GDM1 (cell line): ENCODE measurements around the gene THRB.

ENCODE experiments used
- DNase-seq: peaks from one replicate; lab custom pipeline; 2025; lab: John Stamatoyannopoulos, UW

THRB gene

GRCh38 chr3:24487325-24488262, 7.1 kb downstream of the THRB start:
- DNase-seq, result no peak

- no peak for DNase-seq
These were observed 9.1 kb downstream of the THRB start for GRCh38 chr3:24485511-24485910.

- DNase-seq, result no peak
These were observed 10.8 kb downstream of the THRB start for GRCh38 chr3:24483873-24484272.

GRCh38 chr3:24482096-24482705, 12.4 kb downstream of the THRB start:
- no peak for DNase-seq

GRCh38 chr3:24481193-24481592, 13.5 kb downstream of the THRB start:
- no peak for DNase-seq

- DNase-seq, result no peak
These were observed 14.2 kb downstream of the THRB start for GRCh38 chr3:24480497-24480896.

GRCh38 chr3:24479816-24480215, 14.8 kb downstream of the THRB start:
- DNase-seq, result no peak

GRCh38 chr3:24476871-24477656, 17.6 kb downstream of the THRB start:
- no peak for DNase-seq

GRCh38 chr3:24475925-24476324, 18.7 kb downstream of the THRB start:
- no peak for DNase-seq

GRCh38 chr3:24474862-24475261, 19.8 kb downstream of the THRB start:
- no peak for DNase-seq

GRCh38 chr3:24472358-24472757, 22.3 kb downstream of the THRB start:
- DNase-seq, result no peak

GRCh38 chr3:24471486-24471885, 23.2 kb downstream of the THRB start:
- DNase-seq, result no peak

- no peak for DNase-seq
These were observed 24.4 kb downstream of the THRB start for GRCh38 chr3:24470277-24470676.

- no peak for DNase-seq
These were observed 30.3 kb downstream of the THRB start for GRCh38 chr3:24464389-24464788.

GRCh38 chr3:24462737-24463136, 31.9 kb downstream of the THRB start:
- no peak for DNase-seq

- DNase-seq, result no peak
These were observed 33.7 kb downstream of the THRB start for GRCh38 chr3:24460974-24461373.

- DNase-seq, result no peak
These were observed 36.9 kb downstream of the THRB start for GRCh38 chr3:24457719-24458118.

GRCh38 chr3:24454856-24455255, 39.8 kb downstream of the THRB start:
- DNase-seq, result no peak

GRCh38 chr3:24454393-24454792, 40.3 kb downstream of the THRB start:
- DNase-seq, result no peak

- no peak for DNase-seq
These were observed 43.1 kb downstream of the THRB start for GRCh38 chr3:24451461-24452099.

- DNase-seq, result no peak
These were observed 44.3 kb downstream of the THRB start for GRCh38 chr3:24450160-24450907.
